MM.1S (cell line): Measurements from ENCODE around the gene PAQR7.
A peak's percentile ranks its signal among the peaks of the same experiment; 100 is the strongest.

ENCODE experiments used
- DNase-seq: peaks from one replicate; pipeline ENCODE4 v3.0.0-alpha.2; 2015
- H2AFZ ChIP-seq: fragments of 300-600 bp; sonication (generic); 2 replicates; pipeline ENCODE4 v1.6.0; 2016; ENCODE audit warnings: antibody characterized with exemption, low read length
- H3F3A ChIP-seq: fragments of 300-600 bp; sonication (generic); 2 replicates; pipeline ENCODE4 v1.6.1; 2016; ENCODE audit warnings: mild to moderate bottlenecking, antibody characterized with exemption, low read length, moderate library complexity, mixed read lengths; ENCODE audit not compliant: insufficient read depth
- H3K27ac ChIP-seq: fragments of 300-600 bp; sonication (generic); 2 replicates; pipeline ENCODE4 v1.5.1; 2016; ENCODE audit warnings: mild to moderate bottlenecking, low read length
- H3K27me3 ChIP-seq: fragments of 300-600 bp; sonication (generic); replicated peaks from 2 replicates; pipeline ENCODE4 v1.6.0; 2016; ENCODE audit warnings: low read length; ENCODE audit not compliant: insufficient read depth
- H3K36me3 ChIP-seq: fragments of 300-600 bp; sonication (generic); replicated peaks from 2 replicates; pipeline ENCODE4 v1.6.1; 2016; ENCODE audit warnings: mild to moderate bottlenecking, low read length, mixed read lengths; ENCODE audit not compliant: insufficient read depth
- H3K4me1 ChIP-seq: fragments of 300-600 bp; sonication (generic); 2 replicates; pipeline ENCODE4 v1.6.1; 2016; ENCODE audit warnings: low read length, mixed read lengths
- H3K4me2 ChIP-seq: fragments of 300-600 bp; sonication (generic); 2 replicates; pipeline ENCODE4 v1.6.0; 2016; ENCODE audit warnings: low read depth, low read length
- H3K4me3 ChIP-seq: fragments of 300-600 bp; sonication (generic); 2 replicates; pipeline ENCODE4 v1.5.1; 2016; ENCODE audit warnings: low read length, mixed read lengths
- H3K79me2 ChIP-seq: fragments of 300-600 bp; sonication (generic); 2 replicates; pipeline ENCODE4 v1.6.1; 2016; ENCODE audit warnings: mixed run types, low read length, mixed read lengths
- H3K9ac ChIP-seq: fragments of 300-600 bp; sonication (generic); 2 replicates; pipeline ENCODE4 v1.6.1; 2016; ENCODE audit warnings: low read length, mixed read lengths
- H3K9me2 ChIP-seq: fragments of 300-600 bp; sonication (generic); replicated peaks from 2 replicates; pipeline ENCODE4 v1.6.1; 2016; ENCODE audit warnings: mild to moderate bottlenecking, low read length, mixed read lengths; ENCODE audit not compliant: insufficient read depth
- H3K9me3 ChIP-seq: fragments of 300-600 bp; sonication (generic); replicated peaks from 2 replicates; pipeline ENCODE4 v1.6.1; 2016; ENCODE audit warnings: mild to moderate bottlenecking, low read length, mixed read lengths; ENCODE audit not compliant: insufficient read depth
- H4K20me1 ChIP-seq: fragments of 300-600 bp; sonication (generic); 2 replicates; pipeline ENCODE4 v1.6.1; 2016; ENCODE audit warnings: mild to moderate bottlenecking, low read length, moderate library complexity, mixed read lengths; ENCODE audit not compliant: insufficient read depth
- CTCF ChIP-seq: fragments of 300-600 bp; sonication (generic); IDR thresholded peaks from 2 replicates; pipeline ENCODE4 v1.5.1; 2016; ENCODE audit warnings: antibody characterized with exemption, low read length, mixed read lengths
- EZH2 ChIP-seq: fragments of 300-600 bp; sonication (generic); optimal IDR thresholded peaks from 2 replicates; pipeline ENCODE3; 2017; ENCODE audit warnings: low read depth, mild to moderate bottlenecking, antibody characterized with exemption, low read length, mixed read lengths
- EZH2phosphoT487 ChIP-seq: fragments of 300-600 bp; sonication (generic); IDR thresholded peaks from 2 replicates; pipeline ENCODE4 v1.6.1; 2018; ENCODE audit warnings: antibody characterized with exemption, low read length

PAQR7 gene

GRCh38 chr1:25922056-25922970, 46.8 kb upstream of the PAQR7 start:
- H3K27me3 ChIP-seq, result peaks cover 24% of the 10 kb centered on the region
- H3K36me3 ChIP-seq, result no peaks in the 10 kb centered on the region
- TF ChIP-seq EZH2, result no peak
- TF ChIP-seq CTCF, result no peak
- TF ChIP-seq EZH2phosphoT487, result no peak
- no peaks in the 10 kb centered on the region for H4K20me1 ChIP-seq
- no peaks in the 10 kb centered on the region for H3K4me1 ChIP-seq
- no peak for DNase-seq
- peak overlapping the region; percentile 42 for H3K4me3 ChIP-seq
- H2AFZ ChIP-seq, result 0 out of 2 replicates have a peak overlapping the region, but pooled peaks have one; percentile 31
- no peaks in the 10 kb centered on the region for H3F3A ChIP-seq
- no peak overlapping the region for H3K9ac ChIP-seq
- no peaks in the 10 kb centered on the region for H3K9me2 ChIP-seq
- H3K9me3 ChIP-seq, result no peaks in the 10 kb centered on the region
- H3K4me2 ChIP-seq, result peak overlapping the region; percentile 73
- no peaks in the 10 kb centered on the region for H3K79me2 ChIP-seq
- no peak overlapping the region for H3K27ac ChIP-seq

- no peaks in the 10 kb centered on the region for H3K79me2 ChIP-seq
- TF ChIP-seq CTCF, result no peak
- H3K9me2 ChIP-seq, result no peaks in the 10 kb centered on the region
- H3K4me1 ChIP-seq, result no peaks in the 10 kb centered on the region
- H2AFZ ChIP-seq, result no peak overlapping the region
- H3K4me2 ChIP-seq, result no peak overlapping the region
- DNase-seq, result no peak
- H3K4me3 ChIP-seq, result no peak overlapping the region
- no peak overlapping the region for H3K27ac ChIP-seq
- no peaks in the 10 kb centered on the region for H4K20me1 ChIP-seq
- no peaks in the 10 kb centered on the region for H3F3A ChIP-seq
- H3K9me3 ChIP-seq, result no peaks in the 10 kb centered on the region
- no peak overlapping the region for H3K9ac ChIP-seq
- H3K36me3 ChIP-seq, result no peaks in the 10 kb centered on the region
- peaks cover 21% of the 10 kb centered on the region for H3K27me3 ChIP-seq
These were observed 43.1 kb upstream of the PAQR7 start for GRCh38 chr1:25918615-25919014.

GRCh38 chr1:25917996-25918395, 42.5 kb upstream of the PAQR7 start:
- no peak for DNase-seq
- Histone ChIP-seq H3K4me2 (no peak overlapping the region), H3K4me1 (no peaks in the 10 kb centered on the region), H3K27ac (no peak overlapping the region), H3K27me3 (peaks cover 15% of the 10 kb centered on the region), H3F3A (no peaks in the 10 kb centered on the region), H3K9me2 (no peaks in the 10 kb centered on the region), H3K79me2 (no peaks in the 10 kb centered on the region), H4K20me1 (no peaks in the 10 kb centered on the region), H2AFZ (no peak overlapping the region), H3K9me3 (no peaks in the 10 kb centered on the region), H3K36me3 (no peaks in the 10 kb centered on the region), H3K9ac (no peak overlapping the region), H3K4me3 (no peak overlapping the region)
- no peak for TF ChIP-seq EZH2
- no peak for TF ChIP-seq EZH2phosphoT487
- no peak for TF ChIP-seq CTCF
